Measurements from ENCODE around the gene TRAF2.

The TRAF2 gene

DNA sequence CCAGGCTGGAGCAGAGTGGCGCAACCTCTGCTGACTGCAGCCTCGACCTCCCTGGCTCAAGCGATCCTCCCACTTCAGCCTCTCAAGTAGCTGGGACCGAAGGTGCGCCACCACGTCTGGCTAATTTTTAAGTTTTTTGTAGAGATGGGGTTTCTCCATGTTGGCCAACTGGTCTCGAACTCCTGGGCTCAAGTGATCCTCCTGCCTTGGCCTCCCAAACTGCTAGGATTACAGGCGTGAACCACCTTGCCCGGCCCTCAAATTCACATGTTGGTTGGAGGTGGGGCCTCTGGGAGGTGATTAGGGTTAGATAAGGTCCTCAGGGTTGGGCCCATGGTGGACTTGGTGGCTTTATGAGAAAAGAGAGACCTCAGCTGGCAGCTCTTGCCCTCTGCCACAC is 75.8 kb downstream of the TRAF2 start:
- DNase-seq (ENCODE audit: low spot score) = no peak

DNA sequence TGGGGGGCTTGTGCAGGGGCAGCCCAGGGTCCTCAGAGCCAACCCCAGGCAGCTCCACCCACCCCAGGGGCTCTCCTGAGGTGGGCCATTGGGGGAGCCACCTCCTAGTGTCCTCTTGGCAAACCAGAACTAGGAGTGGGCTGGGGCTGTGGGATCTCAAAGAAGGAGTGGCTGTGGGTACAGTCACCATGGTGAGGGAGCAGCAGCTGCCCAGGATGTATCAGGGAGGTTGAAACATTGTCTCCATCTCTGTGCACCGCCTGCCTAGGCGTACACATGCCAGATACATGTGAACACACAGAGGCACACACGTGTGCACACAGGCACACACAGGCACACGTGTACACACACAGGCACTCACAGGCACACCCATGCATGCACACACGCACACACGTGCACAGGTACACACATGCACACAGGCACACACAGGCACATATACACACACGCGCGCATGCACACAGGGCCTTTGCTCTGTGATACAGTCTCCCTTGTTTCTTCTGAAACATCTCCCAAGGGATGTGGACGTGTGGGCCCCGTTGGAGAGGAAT is 76.5 kb downstream of the TRAF2 start:
- no peak for DNase-seq (ENCODE audit: low spot score)

DNA sequence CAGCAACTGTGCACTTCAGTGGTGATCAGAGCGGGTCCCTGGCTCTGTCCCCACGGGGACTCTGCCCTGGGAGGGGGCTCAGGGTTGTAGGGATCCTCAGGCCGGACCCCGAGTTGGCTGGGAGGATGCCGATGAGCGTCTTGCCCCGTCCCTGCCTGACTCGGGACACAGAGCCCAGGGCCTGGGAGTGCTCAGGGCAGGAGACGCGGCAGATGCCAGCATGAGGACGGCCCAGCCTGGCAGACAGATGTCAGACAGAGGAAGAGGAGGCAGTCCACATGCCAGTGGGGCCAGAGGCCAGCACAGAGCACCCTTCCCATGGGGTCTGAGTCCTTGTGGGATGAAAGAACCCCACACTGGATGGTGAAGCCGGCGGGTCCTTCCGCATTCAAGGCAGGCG is 77.0 kb downstream of the TRAF2 start:
- DNase-seq (ENCODE audit: low spot score) = no peak

DNA sequence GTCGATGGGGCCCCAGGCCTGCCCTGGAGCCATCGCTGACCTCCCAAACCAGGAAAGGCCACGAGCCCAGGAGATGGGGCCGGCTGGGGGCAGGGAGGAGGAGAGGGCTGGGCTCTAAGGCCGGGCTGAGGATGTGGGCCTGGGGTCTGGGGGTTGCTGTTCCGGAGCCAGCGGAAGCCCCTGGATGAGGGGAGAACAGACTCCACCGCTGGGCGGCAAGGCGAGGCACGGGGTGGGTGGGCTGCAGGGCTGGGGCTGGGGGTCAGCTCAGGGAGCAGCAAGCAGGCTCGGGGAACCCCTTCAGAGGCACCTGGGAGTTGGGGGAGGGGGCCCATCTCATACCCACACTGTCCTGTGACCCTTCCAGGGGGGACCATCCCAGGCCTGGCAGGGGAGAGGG is 77.4 kb downstream of the TRAF2 start:
- DNase-seq (ENCODE audit: low spot score) = no peak

DNA sequence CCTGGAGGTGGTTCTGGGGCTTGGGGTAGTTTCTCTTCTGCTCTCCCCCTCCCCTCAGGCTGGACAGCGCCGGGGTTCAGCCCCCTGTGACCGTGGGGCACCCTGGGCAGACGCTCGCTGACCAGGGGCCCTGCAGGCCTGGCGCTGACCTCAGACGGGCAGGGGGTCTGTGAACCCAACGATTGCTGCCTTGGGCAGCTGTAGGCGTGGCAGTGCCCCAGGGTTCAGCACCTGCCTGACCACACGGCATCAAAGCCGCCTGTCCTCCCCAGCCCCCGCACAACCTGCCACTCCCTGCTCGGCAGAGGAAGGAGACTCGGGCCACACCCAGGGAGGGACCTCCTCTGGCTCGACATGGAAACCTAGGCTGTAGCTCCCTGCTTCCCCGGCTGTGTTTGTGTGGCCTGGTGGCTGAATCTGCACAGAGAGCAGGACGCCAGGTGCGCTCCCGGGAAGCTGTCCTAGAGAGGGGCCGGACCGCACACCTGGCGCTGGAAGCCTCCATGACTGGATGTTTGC is 77.9 kb downstream of the TRAF2 start:
- DNase-seq (ENCODE audit: low spot score) = no peak

DNA sequence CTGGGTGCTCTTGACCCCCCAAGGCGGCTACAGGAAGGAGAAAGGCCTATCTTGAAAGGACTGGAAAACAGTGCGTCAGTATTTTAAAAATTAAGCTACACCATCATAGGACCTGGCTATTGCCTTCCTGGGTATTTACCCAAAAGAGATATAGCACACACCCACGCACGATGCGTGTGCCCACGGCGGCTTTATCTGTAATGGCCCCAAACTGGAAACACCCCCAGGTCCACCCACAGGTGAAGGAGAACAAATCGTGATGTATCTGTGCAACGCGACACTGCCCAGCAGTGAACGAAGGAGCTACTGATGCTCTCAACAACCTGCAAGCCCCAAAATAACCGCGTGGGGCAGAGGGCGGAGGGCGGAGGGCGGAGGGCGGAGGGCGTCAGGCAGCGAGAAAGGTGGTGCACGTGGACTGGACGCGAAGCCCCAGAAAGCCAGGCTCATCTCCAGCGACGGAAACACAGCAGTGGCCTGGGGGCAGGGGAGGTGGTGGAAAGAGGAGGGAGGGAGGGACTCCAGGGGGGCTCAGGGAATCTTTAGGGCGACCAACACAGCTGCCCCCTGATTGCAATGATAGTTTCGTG is 78.6 kb downstream of the TRAF2 start:
- DNase-seq (ENCODE audit: low spot score) = no peak

DNA sequence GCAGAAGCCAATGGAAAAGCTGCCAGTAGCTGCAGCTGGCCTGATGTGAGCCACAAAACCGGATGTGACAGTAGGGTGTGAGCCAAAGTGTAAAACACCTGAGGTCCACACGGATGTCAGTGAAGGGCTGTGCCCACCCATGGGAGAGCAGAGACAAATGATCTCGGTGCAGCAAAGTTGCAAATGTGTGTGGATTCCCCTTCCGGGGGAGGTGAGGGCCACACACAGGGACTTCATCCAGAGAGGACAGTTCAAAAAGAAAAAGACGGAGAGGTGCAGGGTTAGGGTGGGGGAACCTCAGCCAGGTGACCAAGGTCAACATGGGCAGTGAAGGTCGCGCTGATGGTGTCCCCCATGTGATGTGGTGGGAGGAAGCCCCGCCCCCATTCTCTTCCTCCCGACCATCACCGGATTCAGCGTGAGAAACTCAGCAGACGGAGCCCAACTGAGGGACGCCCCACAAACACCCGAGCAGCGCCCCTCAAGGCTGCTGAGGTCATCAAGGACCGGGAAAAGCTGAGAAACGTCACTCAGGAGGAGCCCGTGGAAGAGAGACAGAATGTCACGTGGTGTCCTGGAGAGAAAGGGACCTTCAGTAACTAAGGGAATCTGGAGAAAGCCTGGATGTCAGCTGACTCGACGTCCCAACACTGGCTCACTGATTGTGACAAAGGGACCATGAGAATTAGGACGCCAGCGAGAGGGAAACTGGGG is 79.6 kb downstream of the TRAF2 start:
- no peak for DNase-seq (ENCODE audit: low spot score)

DNA sequence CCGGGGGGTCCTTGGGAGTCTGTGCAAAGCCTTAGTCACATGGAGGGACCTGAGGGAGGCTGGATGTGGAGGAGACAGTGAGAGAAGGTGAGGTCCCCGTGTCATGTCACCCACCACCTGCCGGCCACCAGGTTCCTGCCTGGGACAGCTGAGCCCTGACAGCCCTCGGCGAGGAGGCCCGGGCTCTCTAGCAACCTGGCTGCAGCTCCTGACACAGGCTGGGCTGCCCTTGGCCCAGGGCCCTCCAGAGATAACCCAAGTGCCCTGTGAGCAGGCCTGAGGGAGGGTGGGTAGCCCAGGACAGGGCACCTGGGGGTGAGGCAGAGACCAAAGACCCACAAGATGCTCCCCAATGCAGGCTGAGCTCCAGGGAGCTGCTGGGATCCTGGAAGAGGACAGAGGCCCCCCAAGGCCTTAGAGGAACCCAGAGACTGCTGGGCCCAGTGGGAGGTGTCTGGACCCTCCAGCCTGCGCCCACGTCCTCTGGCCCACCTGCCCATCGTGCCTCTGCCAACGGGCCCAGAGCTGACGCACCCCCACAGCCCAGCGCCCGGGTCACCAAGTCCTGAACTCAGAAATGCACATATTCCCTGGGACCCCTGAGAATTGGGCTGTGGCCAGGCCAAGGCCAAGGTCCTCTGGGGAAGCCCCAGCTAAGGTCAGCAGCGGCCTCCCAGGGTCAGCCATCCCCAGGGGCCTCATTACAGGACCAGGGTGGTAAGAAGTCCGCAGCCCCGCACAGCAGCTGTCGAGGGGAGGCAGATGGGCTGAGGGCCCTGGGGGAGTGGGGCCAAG is 82.2 kb downstream of the TRAF2 start:
- no peak for DNase-seq (ENCODE audit: low spot score)

DNA sequence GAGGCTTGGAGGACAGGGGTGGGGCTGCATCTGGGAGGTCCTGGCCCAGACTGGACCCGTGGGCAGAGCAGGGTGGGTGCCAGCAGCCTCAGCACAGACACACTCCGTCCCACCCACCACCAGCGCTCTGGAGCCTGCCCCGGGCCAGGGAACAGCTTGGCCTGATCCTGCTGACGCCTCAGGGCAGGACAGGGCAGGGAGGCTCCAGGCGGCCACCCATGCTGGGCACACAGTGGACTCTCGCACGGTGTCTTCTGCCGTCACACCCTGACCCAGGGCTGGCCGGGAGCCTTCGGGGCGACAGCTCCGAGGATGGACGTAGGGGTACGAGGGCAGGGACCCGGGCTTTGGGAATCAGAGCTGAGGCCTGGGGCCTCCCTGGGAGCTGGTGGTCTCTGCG is 82.8 kb downstream of the TRAF2 start:
- no peak for DNase-seq (ENCODE audit: low spot score)

DNA sequence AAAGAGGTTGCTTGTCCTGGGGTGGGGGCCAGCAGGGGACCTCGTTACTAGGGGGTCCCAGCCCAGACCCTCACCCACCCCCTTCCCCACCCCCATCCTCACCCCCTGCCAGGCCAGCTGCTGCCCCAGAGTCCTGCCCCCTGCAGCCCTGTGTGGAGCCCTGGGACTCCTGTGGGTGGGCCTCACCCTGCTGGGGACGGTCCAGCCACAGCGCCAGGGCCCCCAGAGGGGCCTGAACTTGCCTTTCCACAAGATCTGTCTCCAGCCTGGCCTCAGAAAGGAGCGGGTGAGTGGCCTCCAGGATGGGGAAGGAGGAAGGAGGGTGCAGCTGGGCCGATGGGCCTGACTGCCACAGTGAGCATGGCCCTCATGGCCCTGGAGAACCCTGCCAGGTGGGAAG is 83.5 kb downstream of the TRAF2 start:
- DNase-seq (ENCODE audit: low spot score) = no peak

DNA sequence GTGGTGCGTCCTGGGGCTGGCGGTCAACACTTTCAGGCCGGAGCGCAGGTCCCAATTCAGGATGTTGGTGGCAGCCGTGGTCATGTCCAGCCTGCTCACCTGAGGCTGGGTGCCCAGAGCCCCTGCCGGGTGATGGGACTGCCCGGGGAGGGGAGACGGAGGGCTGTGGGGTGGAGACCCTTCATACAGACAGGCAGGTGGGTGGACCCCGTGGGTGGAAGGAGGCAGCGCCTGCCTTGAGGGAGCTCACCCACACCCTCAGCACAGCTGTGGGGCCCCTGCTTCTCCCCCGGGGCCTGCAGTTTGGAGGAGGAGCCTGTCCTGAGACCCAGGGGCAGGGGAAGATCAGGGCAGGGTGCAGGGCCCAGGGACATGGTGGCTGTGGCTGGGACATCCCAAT is 84.0 kb downstream of the TRAF2 start:
- no peak for DNase-seq (ENCODE audit: low spot score)

DNA sequence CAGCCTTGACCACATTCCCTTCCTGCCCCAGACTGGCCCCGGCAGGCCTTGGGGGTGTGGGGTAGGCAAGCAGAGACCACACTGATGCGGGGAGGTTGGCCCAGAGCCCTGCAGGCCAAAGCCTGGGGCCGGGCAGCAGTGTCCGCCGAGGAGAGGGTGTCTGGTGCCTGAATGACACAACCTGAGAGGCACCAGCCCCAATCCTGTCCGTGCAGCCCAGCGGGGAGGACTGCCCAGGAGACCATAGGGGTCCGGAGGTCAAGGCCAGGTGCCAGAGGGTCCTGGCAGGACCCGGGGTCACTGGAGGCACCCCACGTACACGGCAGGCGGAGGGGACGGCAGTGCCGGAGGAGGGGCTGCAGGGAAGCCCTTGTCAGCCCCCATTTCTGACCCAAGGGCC is 85.4 kb downstream of the TRAF2 start:
- no peak for DNase-seq (ENCODE audit: low spot score)

DNA sequence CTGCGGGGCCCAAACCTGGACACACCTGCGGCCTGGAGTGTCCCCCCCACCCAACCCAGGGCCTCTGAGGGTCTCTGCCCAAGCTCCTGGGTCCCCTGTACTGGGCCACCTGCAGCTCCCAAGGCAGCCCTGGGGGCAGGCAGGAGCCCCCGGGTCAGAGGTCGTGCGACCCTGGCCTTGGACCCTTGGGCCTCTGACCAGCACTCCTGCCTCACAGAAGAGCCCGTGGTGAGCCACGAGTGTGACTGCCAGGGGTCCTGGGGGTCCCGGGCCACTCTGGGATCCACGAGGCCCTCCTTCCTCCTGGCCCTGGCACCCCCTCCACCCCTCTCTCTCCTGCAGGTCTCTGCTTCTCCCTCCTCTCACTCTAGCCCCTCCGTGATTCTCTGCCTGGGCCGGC is 86.0 kb downstream of the TRAF2 start:
- DNase-seq (ENCODE audit: low spot score) = no peak

DNA sequence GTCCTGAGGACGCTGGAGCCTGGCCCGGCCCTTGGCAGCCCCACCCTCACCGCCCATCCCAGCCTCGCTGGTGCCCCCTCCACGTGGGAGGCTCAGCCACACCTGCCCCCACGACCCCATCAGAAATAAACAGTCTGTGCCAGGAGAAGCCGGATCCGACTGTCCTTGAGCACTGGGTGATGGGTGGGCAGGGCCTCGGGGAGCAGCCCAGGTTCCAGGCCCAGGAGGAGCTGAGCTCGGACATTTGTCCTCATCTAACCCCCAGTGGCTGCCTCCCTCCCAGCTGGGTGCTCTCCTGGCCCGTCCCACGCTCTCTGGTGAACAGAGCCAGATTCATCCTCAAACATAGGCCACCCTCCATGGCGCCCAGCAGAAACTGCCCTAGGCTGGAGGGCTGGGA is 86.4 kb downstream of the TRAF2 start:
- DNase-seq (ENCODE audit: low spot score) = no peak

DNA sequence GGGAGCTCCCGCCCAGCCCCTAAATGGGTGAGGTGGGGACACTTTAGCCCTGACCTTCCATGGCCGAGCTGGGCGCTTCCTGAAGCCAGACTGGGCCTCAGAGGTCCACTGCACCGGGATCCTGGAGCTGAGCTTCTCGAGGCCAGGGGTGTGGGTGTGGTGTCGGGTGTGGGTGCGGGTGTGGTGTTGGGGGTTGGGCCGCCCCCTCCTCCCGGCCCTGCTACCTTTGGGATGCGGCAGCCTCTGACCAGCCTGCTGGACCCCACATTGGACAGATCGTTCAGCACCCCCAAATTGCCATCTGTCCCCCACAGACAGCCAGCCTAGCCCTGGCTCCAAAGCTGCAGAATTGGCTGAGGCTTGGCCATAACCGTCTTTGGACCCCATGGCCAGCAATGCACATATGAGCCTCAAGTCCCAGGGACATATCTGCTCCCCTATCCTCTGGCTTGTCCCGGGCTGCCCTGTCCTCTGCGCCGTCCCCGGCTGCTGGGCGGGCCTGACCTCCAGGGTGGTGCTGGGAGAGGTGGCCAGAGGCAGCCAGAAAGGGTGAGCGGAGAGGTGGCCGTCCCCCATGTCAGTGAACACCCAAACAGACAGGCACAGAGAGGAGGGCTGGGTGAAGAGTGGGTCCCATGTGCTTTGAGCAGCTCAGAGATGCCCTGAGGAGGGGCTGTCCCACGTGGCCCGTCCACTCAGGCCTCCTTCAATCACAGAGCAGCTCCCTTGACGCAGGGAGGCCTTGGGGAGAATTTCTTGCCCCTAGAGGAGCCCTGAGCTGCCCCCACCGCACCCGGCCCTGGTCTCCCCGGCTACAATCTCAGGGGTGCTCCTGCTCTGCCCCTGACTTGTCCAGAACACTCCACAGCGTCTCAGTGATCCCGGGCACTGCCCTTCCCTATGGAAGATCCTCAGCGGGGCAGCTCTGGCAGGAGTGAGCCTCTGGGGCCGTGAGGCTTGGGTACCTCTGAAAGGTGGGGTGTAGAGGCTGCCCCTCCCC is 87.6 kb downstream of the TRAF2 start:
- no peak for DNase-seq (ENCODE audit: low spot score)

DNA sequence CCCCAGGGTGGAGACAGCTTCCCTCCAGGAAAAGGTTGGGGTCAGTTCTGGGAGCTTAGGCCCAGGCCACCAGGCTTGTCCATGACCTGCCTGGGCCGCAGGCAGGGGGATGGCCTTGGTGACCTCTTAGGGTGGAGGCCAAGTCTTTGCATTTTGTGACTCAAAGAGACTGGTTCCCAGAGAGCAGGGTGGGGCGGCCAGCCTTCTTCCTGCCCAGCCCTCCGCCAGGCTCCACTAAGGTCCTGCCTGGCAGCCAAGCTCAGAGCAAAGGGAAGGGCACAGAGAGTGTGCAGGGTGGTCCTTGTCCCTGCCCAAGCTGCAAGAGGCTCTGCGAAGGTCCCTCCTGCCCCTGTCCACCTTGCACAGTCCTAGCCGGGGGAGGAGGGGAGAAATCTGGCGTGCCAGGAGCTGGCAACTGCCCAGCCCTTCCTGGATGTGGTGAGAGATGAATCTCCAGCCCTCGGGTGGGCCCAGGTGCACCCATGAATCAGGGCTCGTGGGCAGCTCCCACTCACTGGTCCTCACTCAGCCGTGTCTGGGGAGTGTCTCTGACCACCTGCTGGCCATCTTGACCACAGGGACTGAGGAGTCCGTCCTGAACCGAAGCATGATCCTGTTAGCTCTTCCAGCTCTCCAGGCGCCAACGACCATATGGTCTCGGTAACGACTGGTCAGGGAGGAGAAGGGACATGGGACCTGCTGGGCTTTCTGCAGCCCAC is 88.7 kb downstream of the TRAF2 start:
- DNase-seq (ENCODE audit: low spot score) = no peak

DNA sequence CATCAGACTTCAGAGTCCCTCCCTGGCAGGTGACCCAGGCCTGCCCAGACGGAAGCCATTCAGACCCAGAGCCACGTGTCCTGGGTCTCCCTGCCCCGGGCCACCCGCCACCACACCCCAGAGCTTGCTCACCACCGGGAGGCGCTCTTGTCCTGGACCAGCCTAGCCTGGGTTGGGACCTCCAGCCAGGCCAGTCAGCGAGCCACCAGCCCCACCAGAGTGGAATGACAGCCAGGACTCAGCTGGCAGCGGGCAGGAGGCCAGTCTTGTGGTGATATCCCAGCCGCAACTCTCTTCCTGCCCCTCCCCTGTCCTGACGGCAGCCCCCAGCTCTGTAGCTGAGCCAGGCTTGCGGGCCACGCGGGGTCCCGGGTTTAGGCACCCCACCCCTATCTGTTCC is 89.3 kb downstream of the TRAF2 start:
- no peak for DNase-seq (ENCODE audit: low spot score)
